Neuron (in vitro differentiated cells): ENCODE results near the gene PNMA5.
A peak's percentile ranks its signal among the peaks of the same experiment; 100 is the strongest.

Experiments
- H2AFZ ChIP-seq: one replicate; pipeline ENCODE4 v1.6.1; 2013; ENCODE audit warnings: low read depth, mild to moderate bottlenecking, inconsistent platforms, low read length, moderate library complexity
- H3K27me3 ChIP-seq: one replicate; pipeline ENCODE4 v1.6.1; 2013; ENCODE audit warnings: low read length; ENCODE audit not compliant: insufficient read depth
- H3K36me3 ChIP-seq: one replicate; pipeline ENCODE4 v1.6.1; 2013; ENCODE audit warnings: low read length; ENCODE audit not compliant: insufficient read depth
- H3K4me1 ChIP-seq: one replicate; pipeline ENCODE4 v1.6.1; 2013; ENCODE audit warnings: low read length; ENCODE audit not compliant: insufficient read depth
- H3K4me3 ChIP-seq: 2 replicates; pipeline ENCODE4 v1.5.1; 2013; ENCODE audit warnings: mild to moderate bottlenecking, low read length, moderate library complexity
- H3K9me3 ChIP-seq: one replicate; pipeline ENCODE4 v1.6.1; 2013; ENCODE audit warnings: low read length

The PNMA5 gene

DNA sequence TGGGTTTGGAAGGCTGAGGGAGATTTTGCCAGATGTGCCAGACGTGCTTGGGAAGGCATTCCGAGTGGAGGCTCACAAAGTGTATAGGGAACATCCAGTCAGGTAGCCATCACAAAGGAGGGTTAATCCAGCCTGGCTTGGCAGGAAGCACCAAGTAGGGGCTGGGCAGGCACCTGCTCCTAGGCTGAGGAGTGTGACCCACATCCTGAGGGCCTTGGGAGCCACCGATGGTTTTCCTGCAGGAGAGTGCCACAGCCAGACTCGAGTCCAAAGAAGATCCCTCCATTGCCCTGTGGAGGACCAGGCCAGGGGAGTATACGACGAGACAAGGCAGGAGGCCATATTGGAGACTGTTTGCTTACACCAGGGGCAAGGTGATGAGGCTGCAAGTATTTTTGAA is 47.2 kb downstream of the PNMA5 start:
- Histone ChIP-seq H3K9me3 (no peaks in the 10 kb centered on the region), H3K4me3 (no peak overlapping the region), H3K36me3 (no peaks in the 10 kb centered on the region), H2AFZ (no peak overlapping the region), H3K27me3 (peaks cover 6% of the 10 kb centered on the region), H3K4me1 (no peaks in the 10 kb centered on the region)

- no peak overlapping the region for H2AFZ ChIP-seq
These were observed 48.6 kb downstream of the PNMA5 start for GRCh38 chrX:152945021-152945979.

DNA sequence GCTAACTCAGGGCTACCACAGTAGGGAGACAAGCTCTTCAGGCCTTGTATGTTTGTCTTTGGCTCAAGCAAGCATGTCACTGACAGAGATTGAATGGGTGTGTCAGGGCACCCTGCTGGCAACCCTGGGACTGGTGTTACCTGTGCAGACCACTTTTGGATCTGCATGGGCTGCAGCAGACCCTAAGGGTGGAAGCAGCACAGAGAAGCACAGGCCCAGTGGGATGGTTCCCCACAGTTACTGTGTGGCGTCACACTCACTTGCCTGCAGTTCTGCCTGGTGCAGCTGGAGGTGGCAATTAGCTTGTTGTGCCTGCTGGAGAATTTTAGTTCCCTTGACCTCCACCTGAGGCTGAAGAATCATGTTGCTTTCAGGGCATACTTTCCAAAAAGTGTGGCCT is 50.1 kb downstream of the PNMA5 start:
- H2AFZ ChIP-seq = no peak overlapping the region
- H3K4me1 ChIP-seq = peaks cover 4% of the 10 kb centered on the region
- no peaks in the 10 kb centered on the region for H3K36me3 ChIP-seq
- H3K9me3 ChIP-seq = no peaks in the 10 kb centered on the region
- H3K4me3 ChIP-seq = no peak overlapping the region
- peaks cover 4% of the 10 kb centered on the region for H3K27me3 ChIP-seq

More at GRCh38 chrX:152945021-152945979, 48.6 kb downstream of the PNMA5 start:
- H3K36me3 ChIP-seq = no peaks in the 10 kb centered on the region
- peaks cover 6% of the 10 kb centered on the region for H3K27me3 ChIP-seq
- no peaks in the 10 kb centered on the region for H3K9me3 ChIP-seq
- no peak overlapping the region for H3K4me3 ChIP-seq
- H3K4me1 ChIP-seq = peaks cover 4% of the 10 kb centered on the region

GRCh38 chrX:152942077-152942442 is 51.9 kb downstream of the PNMA5 start:
- Histone ChIP-seq H3K4me3 (peak overlapping the region; percentile 47), H3K27me3 (peaks cover 2% of the 10 kb centered on the region)

DNA sequence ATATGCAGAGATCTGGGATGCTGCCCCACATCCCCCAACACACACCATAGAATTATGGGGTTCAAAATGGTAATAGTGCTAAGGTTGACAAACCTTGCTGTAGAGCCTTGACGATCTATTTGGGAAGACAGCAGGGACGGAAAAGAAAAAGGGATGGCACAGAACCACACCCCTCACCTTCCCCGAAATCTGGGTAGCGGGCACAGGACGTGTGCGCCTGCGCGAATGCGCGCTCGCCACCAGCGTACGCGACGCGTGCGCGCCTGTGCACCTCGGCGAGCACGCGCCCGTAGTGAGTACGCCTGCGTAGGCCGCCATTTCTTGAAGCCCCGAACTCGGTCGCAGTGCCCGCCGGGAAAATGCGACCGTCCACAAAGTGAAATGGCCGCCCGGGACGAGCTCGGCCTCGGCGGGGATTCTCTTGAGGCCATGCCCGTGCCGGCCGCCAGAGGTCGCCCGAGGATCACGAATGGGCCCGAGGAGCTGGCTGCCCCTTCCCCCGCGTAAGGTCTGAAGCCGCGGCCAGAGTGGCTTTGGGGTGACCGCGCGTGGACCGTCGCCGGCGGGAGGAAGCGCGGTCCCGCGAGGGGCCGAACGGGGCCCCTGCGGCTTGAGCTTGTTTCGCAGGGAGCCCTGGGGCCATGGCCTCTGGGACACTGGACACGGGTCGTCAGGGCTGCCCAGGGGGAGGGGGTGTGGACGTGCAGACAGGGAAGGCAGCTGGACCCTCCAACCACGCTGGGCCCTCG is 52.4 kb downstream of the PNMA5 start:
- Histone ChIP-seq H2AFZ (peak overlapping the region; percentile 60), H3K9me3 (no peaks in the 10 kb centered on the region), H3K4me1 (peaks cover 4% of the 10 kb centered on the region), H3K4me3 (peak overlapping the region; percentile 61), H3K36me3 (no peaks in the 10 kb centered on the region), H3K27me3 (peaks cover 7% of the 10 kb centered on the region)

More at GRCh38 chrX:152942077-152942442, 51.9 kb downstream of the PNMA5 start:
- H3K36me3 ChIP-seq = no peaks in the 10 kb centered on the region
- H2AFZ ChIP-seq = no peak overlapping the region
- no peaks in the 10 kb centered on the region for H3K9me3 ChIP-seq
- peaks cover 4% of the 10 kb centered on the region for H3K4me1 ChIP-seq
